ENCODE measurements around the gene FAM163B.

FAM163B gene

GRCh38 chr9:133587051-133587450 is 22.1 kb downstream of the FAM163B start:
- ChIA-PET CTCF (interaction anchor here (1.1 kb wide), 1 partner anchor 15 kb away, joined by 3 read pairs; no protein-coding TSS in a partner anchor), POLR2A (interaction anchor here (1.1 kb wide), 1 partner anchor 62 kb away, joined by 3 read pairs; no protein-coding TSS in a partner anchor)
- Histone ChIP-seq H3K4me3 (ENCODE audit: low read depth, low read length) (no peak overlapping the region), H3K36me3 (ENCODE audit: control insufficient read depth in 2 of 2, insufficient read depth in 1 of 2, low read length in 2 of 2) (no peaks in the 10 kb centered on the region), H3K27ac (ENCODE audit: extremely low read depth, low read depth, low read length) (no peak overlapping the region), H3K9me3 (ENCODE audit: control insufficient read depth, insufficient read depth, low read depth, low read length) (no peaks in the 10 kb centered on the region), H3K4me1 (ENCODE audit: control insufficient read depth, insufficient read depth, low read length) (peaks cover 13% of the 10 kb centered on the region)
- TF ChIP-seq ZFP3 (tag by site-specific recombination; IDR thresholded peaks at IDR 0.05; ENCODE audit: low read depth) (no peak), ZNF121 (tag by site-specific recombination; IDR thresholded peaks at IDR 0.05) (no peak), ZNF169 (tag by site-specific recombination; IDR thresholded peaks at IDR 0.05) (no peak), SP3 (tag by site-specific recombination; IDR thresholded peaks at IDR 0.05) (no peak), ZNF146 (tag by site-specific recombination; IDR thresholded peaks at IDR 0.05) (no peak), ZNF280D (tag by site-specific recombination; IDR thresholded peaks at IDR 0.05) (no peak), SCRT2 (tag by site-specific recombination; IDR thresholded peaks at IDR 0.05) (no peak), BCL6B (tag by site-specific recombination; IDR thresholded peaks at IDR 0.05) (no peak)
- TF ChIP-seq, protein P1, sequence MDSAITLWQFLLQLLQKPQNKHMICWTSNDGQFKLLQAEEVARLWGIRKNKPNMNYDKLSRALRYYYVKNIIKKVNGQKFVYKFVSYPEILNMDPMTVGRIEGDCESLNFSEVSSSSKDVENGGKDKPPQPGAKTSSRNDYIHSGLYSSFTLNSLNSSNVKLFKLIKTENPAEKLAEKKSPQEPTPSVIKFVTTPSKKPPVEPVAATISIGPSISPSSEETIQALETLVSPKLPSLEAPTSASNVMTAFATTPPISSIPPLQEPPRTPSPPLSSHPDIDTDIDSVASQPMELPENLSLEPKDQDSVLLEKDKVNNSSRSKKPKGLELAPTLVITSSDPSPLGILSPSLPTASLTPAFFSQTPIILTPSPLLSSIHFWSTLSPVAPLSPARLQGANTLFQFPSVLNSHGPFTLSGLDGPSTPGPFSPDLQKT (IDR thresholded peaks at IDR 0.05; ENCODE audit: borderline replicate concordance, low read depth, low read length), result no peak

- no peak for TF ChIP-seq ZNF302 (tag by site-specific recombination; IDR thresholded peaks at IDR 0.05; ENCODE audit: low read depth)
- TF ChIP-seq ZNF777 (tag by site-specific recombination; IDR thresholded peaks at IDR 0.05; ENCODE audit: borderline replicate concordance), result 0 out of 2 replicates have a peak, but pooled peaks have one; percentile 4
- TF ChIP-seq GLIS1 (tag by site-specific recombination; IDR thresholded peaks at IDR 0.05), result peak; percentile 59
- peak; percentile 89 for TF ChIP-seq ZIC2 (tag by site-specific recombination; IDR thresholded peaks at IDR 0.05)
- POLR2A ChIA-PET, result interaction anchor here (1.0 kb wide), 1 partner anchor 555 kb away, joined by 3 read pairs; no protein-coding TSS in a partner anchor
- peaks cover 13% of the 10 kb centered on the region for H3K4me1 ChIP-seq (ENCODE audit: control insufficient read depth, insufficient read depth, low read length)
- no peaks in the 10 kb centered on the region for H3K9me3 ChIP-seq (ENCODE audit: control insufficient read depth, insufficient read depth, low read depth, low read length)
- peak overlapping the region; percentile 49; the same call in 1 of the 2 replicates for H3K27ac ChIP-seq (ENCODE audit: extremely low read depth, low read depth, low read length)
- no peak overlapping the region for H3K4me3 ChIP-seq (ENCODE audit: low read depth, low read length)
- CTCF ChIA-PET, result interaction anchor here (0.6 kb wide), 1 partner anchor 15 kb away, joined by 3 read pairs; no protein-coding TSS in a partner anchor
- no peaks in the 10 kb centered on the region for H3K36me3 ChIP-seq (ENCODE audit: control insufficient read depth in 2 of 2, insufficient read depth in 1 of 2, low read length in 2 of 2)
Measured at GRCh38 chr9:133585481-133586351, 23.5 kb downstream of the FAM163B start.
